GM12864 (cell line): Measurements from ENCODE around the gene RFTN2.
"Not testable (repeated sequence)": the region's sequence is repeated elsewhere in the genome, so short reads cannot be mapped to it uniquely, and the experiment has no call there.

Source experiments
- DNase-seq: peaks from one replicate; pipeline ENCODE4 v3.0.0-alpha.2; 2011; ENCODE audit warnings: low read depth
- H3K4me3 ChIP-seq: 2 replicates; pipeline ENCODE4 v1.5.1; 2011; ENCODE audit warnings: mild to moderate bottlenecking, low read depth, low read length, control low read depth
- CTCF ChIP-seq: IDR thresholded peaks from 2 replicates; pipeline ENCODE4 v1.5.1; 2011; ENCODE audit warnings: low read depth, mild to moderate bottlenecking, moderate library complexity, low read length, control low read depth, inconsistent platforms; ENCODE audit errors: missing control alignments

Gene RFTN2

DNA sequence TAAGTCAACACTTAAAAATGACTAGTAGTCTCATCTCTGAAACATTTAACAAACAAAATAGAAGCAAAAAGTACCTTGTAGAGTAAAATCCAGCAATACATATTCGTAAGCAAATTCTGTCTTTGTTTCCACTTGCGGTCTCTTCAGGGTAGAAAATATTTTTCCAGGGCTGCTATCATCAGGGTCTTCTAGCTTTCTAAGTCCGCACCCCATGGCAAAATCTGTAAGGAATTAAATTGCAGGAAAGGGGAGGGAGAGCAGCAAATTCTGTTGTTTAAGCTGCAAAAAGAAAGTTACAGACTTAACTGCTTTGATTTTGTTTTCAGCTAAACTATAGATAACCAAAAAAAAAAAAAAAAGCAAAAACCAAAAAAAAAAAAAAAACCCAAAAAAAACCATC, at the start of gene RFTN2:
Gene RFTN2, minus strand, starts transcription at position 342 of the 400 bp plus-strand sequence. Its CDS starts 129 bp downstream, at position 213.
- no peak for TF ChIP-seq CTCF
- DNase-seq: no peak
- H3K4me3 ChIP-seq: no peak within 1 kb of the TSS

DNA sequence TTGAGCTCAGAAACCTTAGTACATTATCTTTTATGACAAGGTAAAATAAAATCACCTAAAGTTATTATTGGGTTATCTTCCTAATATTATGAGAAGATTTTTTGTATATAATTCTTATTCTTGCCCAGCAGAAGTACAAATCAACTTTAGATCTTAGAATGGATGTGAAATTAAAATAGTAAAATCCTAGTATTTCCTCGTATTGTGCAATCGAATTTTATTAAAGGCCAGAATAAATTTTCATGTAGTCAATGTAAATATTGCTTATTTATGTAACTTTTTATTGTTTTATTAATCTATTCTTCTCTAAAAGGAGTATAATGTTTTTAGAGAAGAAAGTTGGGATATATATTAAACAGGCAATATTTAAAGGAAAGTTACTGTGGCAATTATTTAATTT, 42.5 kb upstream of the RFTN2 start:
- DNase-seq: no peak
- no peak for TF ChIP-seq CTCF
- H3K4me3 ChIP-seq: no peak overlapping the region

- TF ChIP-seq CTCF: no peak
- DNase-seq: no peak
- H3K4me3 ChIP-seq: no peak overlapping the region
Observed at GRCh38 chr2:197713271-197713670, 37.9 kb upstream of the RFTN2 start.

DNA sequence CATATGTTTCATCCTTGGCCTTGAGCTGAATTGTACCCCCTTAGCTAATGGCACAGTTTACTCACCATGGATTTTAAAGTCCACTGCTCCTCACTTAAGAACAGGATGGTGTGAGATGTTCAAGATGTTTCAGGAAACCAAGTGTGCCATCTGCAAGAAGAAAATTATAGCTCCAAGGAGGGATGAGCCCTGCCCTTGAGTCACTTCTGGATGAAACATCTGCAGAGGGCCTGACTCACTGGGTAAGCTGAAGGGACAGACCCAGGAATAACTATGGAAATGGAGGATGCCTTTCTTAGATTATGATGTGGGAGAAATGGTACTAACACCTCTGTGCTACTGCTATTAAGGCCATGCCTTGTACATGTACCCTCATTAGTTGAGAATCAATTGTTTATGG, 36.2 kb upstream of the RFTN2 start:
- no peak overlapping the region for H3K4me3 ChIP-seq
- no peak for TF ChIP-seq CTCF
- no peak for DNase-seq

DNA sequence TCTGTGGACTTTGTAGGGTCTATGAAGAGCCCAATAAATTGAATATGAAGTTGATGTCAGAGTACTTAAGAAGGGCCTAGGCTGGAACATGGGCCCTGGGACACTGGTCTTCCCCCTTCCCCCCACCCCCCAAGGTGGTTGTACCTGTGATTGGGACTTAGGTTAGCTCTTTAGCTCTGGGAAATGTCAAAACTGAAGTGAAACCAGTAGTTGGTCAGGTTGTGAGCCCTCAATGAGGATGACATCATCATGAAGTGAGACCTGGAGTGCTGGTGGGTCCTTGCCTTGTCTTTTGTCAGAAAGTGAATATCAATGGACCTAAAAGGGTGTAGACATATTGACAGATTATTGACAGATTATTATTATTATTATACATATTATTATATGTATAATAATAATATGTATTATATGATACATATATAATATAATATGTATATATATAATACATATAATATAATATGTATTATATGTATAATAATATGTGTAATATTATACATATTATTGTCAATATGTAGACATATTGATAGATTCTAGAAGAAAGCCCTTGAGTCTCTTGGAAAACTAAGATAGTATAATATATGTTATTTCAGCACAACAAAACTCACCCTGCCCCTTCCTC, 35.1 kb upstream of the RFTN2 start:
- DNase-seq: peak; percentile 55
- no peak overlapping the region for H3K4me3 ChIP-seq
- no peak for TF ChIP-seq CTCF

DNA sequence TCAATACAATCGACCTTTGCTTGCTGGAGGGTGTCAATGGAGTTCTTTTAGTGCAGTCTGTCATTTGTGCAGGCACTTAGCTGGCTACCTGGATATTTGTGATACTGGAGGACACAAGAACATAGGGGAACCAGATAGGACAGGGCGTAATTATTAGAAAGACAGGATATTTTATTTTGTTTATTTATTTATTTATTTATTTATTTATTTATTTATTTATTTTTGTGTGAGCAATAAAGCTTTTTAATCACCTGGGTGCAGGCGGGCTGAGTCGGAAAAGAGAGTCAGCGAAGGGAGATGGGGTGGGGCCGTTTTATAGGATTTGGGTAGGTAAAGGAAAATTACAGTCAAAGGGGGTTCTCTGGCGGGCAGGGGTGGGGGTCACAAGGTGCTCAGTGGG, 33.8 kb upstream of the RFTN2 start:
- DNase-seq, H3K4me3 ChIP-seq: not testable (repeated sequence)

GRCh38 chr2:197708331-197708730, 32.9 kb upstream of the RFTN2 start:
- DNase-seq: no peak
- TF ChIP-seq CTCF: no peak
- peak overlapping the region; percentile 26; the same call in 1 of the 2 replicates for H3K4me3 ChIP-seq
